HTERT RPE-1 (cell line): ENCODE measurements around the gene THOC2.
"Not testable (repeated sequence)": the region's sequence is repeated elsewhere in the genome, so short reads cannot be mapped to it uniquely, and the experiment has no call there.

Source experiments
- in situ Hi-C: fragments of 300-500 bp; cut with MboI; formaldehyde crosslinking; loops from 4 replicates; pipeline ENCODE4 v1.14.3; 2020; ENCODE audit warnings: low sequenced_read_pairs

The THOC2 gene

DNA sequence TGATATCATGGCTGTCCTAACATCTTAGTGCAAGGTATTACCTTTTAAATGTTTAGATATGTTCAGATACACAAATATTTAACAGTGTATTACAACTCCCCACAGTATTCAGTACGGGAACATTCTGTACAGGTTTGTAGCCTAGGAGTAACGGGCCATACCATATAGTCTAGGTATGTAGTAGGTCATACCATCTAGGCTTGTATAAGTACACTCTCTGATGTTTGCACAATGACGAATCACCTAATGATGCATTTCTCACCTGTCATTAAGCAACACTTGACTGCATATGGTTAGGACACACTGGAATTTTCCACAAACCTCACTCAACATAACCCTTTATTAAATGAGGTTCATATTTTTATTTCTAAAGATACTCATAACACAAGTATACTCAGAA lies 67.7 kb downstream of the THOC2 start:
- in situ Hi-C loops, result no loop called here

GRCh38 chrX:123664467-123665167 lies 68.2 kb downstream of the THOC2 start:
- in situ Hi-C loops, result not testable (repeated sequence)

- in situ Hi-C loops, result not testable (repeated sequence)
Measured at GRCh38 chrX:123663720-123664119, 69.1 kb downstream of the THOC2 start.

DNA sequence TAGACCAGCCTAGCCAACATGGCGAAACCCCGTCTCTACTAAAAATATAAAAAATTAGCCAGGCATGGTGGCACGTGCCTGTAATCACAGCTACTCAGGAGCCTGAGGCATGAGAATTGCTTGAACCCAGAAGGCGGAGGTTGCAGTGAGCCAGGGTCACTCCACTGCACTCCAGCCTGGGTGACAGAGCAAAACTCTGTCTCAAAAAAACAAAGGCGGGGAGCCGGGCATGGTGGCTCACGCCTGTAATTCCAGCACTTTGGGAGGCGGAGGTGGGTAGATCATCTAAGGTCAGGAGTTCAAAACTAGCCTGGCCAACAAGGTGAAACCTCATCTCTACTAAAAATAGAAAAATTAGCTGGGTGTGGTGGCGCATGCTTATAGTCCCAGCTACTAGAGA lies 76.3 kb downstream of the THOC2 start:
- in situ Hi-C loops, result not testable (repeated sequence)

DNA sequence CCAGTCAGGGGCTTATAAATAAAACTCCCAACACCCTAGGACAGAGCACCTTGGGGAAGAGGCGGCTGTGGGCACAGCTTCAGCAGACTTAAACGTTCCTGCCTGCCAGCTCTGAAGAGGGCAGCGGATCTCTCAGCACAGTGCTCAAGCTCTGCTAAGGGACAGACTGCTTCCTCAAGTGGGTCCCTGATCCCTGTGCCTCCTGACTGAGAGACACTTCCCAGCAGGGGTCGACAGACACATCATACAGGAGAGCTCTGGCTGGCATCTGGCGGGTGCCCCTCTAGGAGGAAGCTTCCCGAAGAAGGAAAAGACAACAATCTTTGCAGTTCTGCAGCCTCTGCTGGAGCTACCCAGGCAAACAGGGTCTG lies 84.1 kb downstream of the THOC2 start:
- in situ Hi-C loops, result not testable (repeated sequence)

DNA sequence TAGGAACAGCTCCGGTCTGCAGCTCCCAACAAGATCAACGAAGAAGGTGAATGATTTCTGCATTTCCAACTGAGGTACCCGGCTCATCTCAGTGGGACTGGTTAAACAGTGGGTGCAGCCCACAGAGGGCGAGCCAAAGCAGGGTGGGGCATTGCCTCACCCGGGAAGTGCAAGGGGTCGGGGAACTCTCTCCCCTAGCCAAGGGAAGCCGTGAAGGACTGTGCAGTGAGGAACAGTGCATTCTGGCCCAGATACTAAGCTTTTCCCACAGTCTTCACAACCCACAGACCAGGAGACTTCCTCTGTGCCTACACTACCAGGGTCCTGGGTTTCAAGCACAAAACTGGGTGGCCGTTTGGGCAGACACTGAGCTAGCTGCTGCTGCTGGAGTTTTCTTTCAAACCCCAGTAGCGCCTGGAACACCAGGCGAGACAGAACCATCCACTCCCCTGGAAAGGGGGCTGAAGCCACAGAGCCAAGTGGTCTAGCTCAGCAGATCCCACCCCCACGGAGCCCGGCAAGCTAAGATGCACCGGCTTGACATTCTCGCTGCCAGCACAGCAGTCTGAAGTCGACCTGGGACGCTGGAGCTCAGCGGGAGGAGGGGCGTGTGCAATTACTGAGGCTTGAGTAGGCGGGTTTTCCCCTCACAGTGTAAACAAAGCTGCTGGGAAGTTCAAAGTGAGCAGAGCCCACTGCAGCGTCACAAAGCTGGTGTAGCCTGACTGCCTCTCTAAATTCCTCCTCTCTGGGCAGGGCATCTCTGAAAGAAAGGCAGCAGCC lies 84.6 kb downstream of the THOC2 start:
- in situ Hi-C loops, result no loop called here

DNA sequence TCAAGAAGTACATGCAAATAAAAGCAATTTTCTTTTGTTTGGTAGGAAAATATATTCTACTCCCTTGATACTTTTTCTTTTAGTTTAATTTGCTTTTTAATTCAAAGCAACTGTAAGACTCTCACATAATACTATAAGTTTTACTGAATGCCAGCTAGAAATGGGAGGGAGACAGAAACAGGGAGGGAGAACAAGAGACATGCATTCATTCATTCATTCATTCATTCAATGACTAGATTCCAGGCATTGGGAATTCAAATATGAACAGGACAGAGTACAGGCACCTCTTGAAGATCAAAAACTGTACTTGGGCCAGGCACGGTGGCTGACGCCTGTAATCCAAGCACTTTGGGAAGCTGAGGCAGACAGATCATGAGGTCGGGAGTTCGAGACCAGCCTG lies 85.6 kb downstream of the THOC2 start:
- in situ Hi-C loops, result no loop called here

- in situ Hi-C loops, result no loop called here
Measured at GRCh38 chrX:123629502-123629901, 103.3 kb downstream of the THOC2 start.

- in situ Hi-C loops, result no loop called here
Measured at GRCh38 chrX:123626962-123627361, 105.9 kb downstream of the THOC2 start.

DNA sequence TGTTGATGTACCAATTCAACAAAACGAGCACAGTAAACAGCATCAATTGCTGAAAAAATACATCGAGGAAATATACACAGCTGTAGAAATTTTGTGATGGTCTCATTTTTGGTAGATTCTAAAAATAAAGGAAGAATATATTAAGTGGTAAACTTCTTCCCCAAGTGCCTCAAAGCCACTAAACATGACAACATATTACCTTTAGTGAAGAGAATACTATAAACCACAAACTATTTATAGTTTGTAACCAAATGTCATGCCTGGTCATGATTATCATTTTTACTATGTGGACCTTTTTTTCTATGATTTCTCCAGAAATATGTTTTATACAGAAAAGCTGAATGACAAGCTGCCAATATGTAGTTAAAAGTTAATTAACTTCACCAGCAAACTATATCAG lies 106.9 kb downstream of the THOC2 start:
- in situ Hi-C loops, result no loop called here

GRCh38 chrX:123625477-123625876 lies 107.4 kb downstream of the THOC2 start:
- in situ Hi-C loops, result no loop called here

GRCh38 chrX:123617007-123617406 lies 115.8 kb downstream of the THOC2 start:
- in situ Hi-C loops, result no loop called here

GRCh38 chrX:123610915-123611314 lies 121.9 kb downstream of the THOC2 start:
- in situ Hi-C loops, result no loop called here

DNA sequence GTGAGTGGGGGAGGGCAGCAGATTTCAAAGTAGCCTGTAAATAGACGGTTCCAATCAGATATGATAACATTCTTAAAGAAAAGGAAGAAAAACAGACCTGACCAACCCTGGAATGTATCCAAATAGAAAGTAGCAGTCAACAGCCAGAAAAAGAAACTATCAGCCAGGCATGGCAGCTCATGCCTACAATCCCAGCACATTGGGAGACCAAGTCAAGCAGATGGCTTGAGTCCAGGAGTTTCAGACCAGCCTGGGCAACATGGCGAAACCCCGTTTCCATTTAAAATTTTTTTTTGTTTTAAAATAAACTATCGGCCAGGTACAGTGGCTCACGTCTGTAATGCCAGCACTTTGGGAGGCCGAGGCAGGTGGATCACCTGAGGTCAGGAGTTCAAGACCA lies 125.0 kb downstream of the THOC2 start:
- in situ Hi-C loops, result no loop called here

DNA sequence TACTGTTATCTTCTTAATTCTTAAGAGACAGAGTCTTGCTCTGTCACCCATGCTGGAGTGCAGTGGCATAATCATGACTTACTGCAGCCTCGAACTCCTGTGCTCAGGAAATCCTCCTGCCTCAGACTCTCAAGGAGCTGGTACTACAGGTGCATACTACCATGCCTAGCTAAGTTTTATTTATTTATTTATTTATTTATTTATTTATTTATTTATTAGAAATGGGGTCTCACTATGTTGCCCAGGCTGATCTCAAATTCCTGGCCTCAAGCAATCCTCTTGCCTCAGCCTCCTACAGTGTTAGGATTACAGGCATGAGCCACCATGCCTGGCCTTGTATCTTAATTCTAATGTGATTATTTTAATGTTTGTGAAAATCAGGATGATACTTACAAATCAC lies 125.6 kb downstream of the THOC2 start:
- in situ Hi-C loops, result no loop called here

DNA sequence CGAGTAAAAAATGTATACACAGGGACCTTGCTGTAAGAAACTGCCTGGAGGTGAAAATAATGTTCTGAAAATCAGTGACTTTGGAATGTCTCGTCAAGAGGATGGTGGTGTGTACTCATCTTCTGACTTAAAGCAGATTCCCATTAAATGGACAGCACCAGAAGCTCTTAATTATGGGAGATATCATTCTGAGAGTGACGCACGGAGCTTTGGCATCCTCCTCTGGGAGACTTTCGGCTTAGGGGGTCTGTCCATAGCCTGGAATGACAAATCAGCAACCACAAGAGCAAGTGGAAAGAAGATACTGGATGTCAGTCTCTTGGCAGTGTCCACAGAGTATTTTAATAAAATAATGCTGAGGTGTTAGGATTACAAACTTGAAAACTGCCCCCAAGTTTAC lies 129.4 kb downstream of the THOC2 start:
- in situ Hi-C loops, result no loop called here

DNA sequence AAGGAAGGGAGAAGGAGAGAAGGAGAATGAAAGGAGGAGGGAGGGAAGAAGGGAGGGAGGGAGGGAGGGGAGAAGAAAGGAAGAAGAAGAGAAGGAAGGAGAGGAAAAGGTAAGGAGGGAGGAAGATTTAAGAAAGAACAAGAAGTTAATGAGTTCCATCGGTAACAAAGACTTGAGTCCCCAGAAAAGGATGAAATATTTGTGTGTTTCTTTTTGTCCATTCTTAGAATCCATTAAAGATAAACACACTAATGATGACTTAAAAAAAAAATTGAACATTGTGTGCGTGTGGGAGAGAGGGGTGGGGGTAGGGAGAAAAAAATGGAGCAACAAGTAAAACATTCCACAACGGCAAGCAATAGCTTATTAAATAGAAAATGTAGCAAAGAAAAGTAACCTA lies 131.4 kb downstream of the THOC2 start:
- in situ Hi-C loops, result no loop called here

GRCh38 chrX:123600181-123600580 lies 132.7 kb downstream of the THOC2 start:
- in situ Hi-C loops, result no loop called here

GRCh38 chrX:123590842-123591486 lies 141.9 kb downstream of the THOC2 start:
- in situ Hi-C loops, result no loop called here

DNA sequence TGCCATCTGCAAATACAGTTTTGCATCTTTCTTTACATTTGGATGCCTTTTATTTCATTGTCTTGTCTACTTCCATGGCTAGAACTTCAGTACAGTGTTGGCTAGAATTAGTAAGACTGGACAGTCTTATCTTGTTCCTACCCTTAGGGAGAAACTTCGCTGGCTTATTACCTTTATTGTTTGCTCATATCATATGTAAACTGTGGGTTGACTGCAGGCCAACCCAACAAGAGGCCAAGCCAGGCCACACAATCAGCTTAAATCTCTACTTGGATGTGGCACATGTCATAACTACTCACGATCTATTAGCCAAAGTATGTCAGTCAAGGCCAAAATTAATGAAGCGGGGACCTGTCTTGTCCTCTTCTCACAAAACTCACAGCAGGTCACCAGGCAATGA lies 144.1 kb downstream of the THOC2 start:
- in situ Hi-C loops, result no loop called here

- in situ Hi-C loops, result no loop called here
Measured at GRCh38 chrX:123581586-123581985, 151.3 kb downstream of the THOC2 start.

GRCh38 chrX:123580792-123581191 lies 152.1 kb downstream of the THOC2 start:
- in situ Hi-C loops, result no loop called here
